GM04503 (cell line): ENCODE results near the gene FASLG.
"Not testable (repeated sequence)": the region's sequence is repeated elsewhere in the genome, so short reads cannot be mapped to it uniquely, and the experiment has no call there.

ENCODE experiments used
- DNase-seq: peaks from one replicate; pipeline ENCODE4 v3.0.0-alpha.2; 2012; ENCODE audit warnings: low read depth

Gene FASLG

GRCh38 chr1:172682812-172683211, 23.9 kb downstream of the FASLG start:
- no peak for DNase-seq

GRCh38 chr1:172686143-172686542, 27.2 kb downstream of the FASLG start:
- no peak for DNase-seq

- DNase-seq, result not testable (repeated sequence)
These were observed 29.7 kb downstream of the FASLG start for GRCh38 chr1:172688428-172689085.

- not testable (repeated sequence) for DNase-seq
These were observed 32.0 kb downstream of the FASLG start for GRCh38 chr1:172690925-172691324.

- DNase-seq, result no peak
These were observed 38.7 kb downstream of the FASLG start for GRCh38 chr1:172697534-172698002.

GRCh38 chr1:172698224-172698623, 39.3 kb downstream of the FASLG start:
- DNase-seq, result no peak

- DNase-seq, result no peak
These were observed 40.2 kb downstream of the FASLG start for GRCh38 chr1:172699111-172699510.

- no peak for DNase-seq
These were observed 40.9 kb downstream of the FASLG start for GRCh38 chr1:172699695-172700227.

GRCh38 chr1:172700556-172700955, 41.7 kb downstream of the FASLG start:
- DNase-seq, result no peak

- DNase-seq, result no peak
These were observed 45.1 kb downstream of the FASLG start for GRCh38 chr1:172704001-172704400.

GRCh38 chr1:172704420-172705210, 45.7 kb downstream of the FASLG start:
- no peak for DNase-seq

GRCh38 chr1:172708452-172708851, 49.5 kb downstream of the FASLG start:
- DNase-seq, result no peak

- no peak for DNase-seq
These were observed 52.7 kb downstream of the FASLG start for GRCh38 chr1:172711558-172711957.

GRCh38 chr1:172713466-172713865, 54.6 kb downstream of the FASLG start:
- DNase-seq, result no peak
